HEK293T (cell line): ENCODE data around the gene CLINT1.

Source experiments
- ARNT ChIP-seq: fragments of 450-650 bp; IDR thresholded peaks from 2 replicates; pipeline ENCODE4 v1.6.1; 2017; ENCODE audit warnings: mild to moderate bottlenecking
- BHLHE40 ChIP-seq: fragments of 450-650 bp; IDR thresholded peaks from 2 replicates; pipeline ENCODE4 v1.6.1; 2016; ENCODE audit warnings: mild to moderate bottlenecking, moderate library complexity, borderline replicate concordance
- ELF4 ChIP-seq: fragments of 450-650 bp; IDR thresholded peaks from 2 replicates; pipeline ENCODE4 v1.6.1; 2017; ENCODE audit warnings: antibody characterized with exemption
- FOXA1 ChIP-seq: fragments of 450-650 bp; IDR thresholded peaks from 2 replicates; pipeline ENCODE4 v1.6.1; 2016; ENCODE audit warnings: mild to moderate bottlenecking
- FOXK2 ChIP-seq: fragments of 450-650 bp; IDR thresholded peaks from 2 replicates; pipeline ENCODE4 v1.6.1; 2016; ENCODE audit warnings: mild to moderate bottlenecking
- HDGF ChIP-seq: fragments of 450-650 bp; IDR thresholded peaks from 2 replicates; pipeline ENCODE4 v1.6.1; 2017; ENCODE audit warnings: antibody characterized with exemption, borderline replicate concordance
- PKNOX1 ChIP-seq: fragments of 450-650 bp; IDR thresholded peaks from 2 replicates; pipeline ENCODE4 v1.6.1; 2016
- SP1 ChIP-seq: fragments of 450-650 bp; IDR thresholded peaks from 2 replicates; pipeline ENCODE4 v1.6.1; 2017
- SUZ12 ChIP-seq: fragments of 450-650 bp; IDR thresholded peaks from 2 replicates; pipeline ENCODE4 v1.6.1; 2016; ENCODE audit warnings: mild to moderate bottlenecking
- TARDBP ChIP-seq: fragments of 450-650 bp; IDR thresholded peaks from 2 replicates; pipeline ENCODE4 v1.6.1; 2016

GRCh38 chr5:157812086-157812485 lies 46.9 kb downstream of the CLINT1 start:
- TF ChIP-seq FOXA1, result no peak
- no peak for TF ChIP-seq BHLHE40
- TF ChIP-seq SUZ12, result no peak
- TF ChIP-seq FOXK2, result no peak
- no peak for TF ChIP-seq ELF4
- TF ChIP-seq HDGF, result no peak
- no peak for TF ChIP-seq PKNOX1
- TF ChIP-seq TARDBP, result no peak
- no peak for TF ChIP-seq ARNT
- TF ChIP-seq SP1, result no peak
